Subcutaneous adipose tissue (tissue), 4 donors: ENCODE data around the gene SDR42E2. TPM values are rescaled to one million over a fixed set of nuclear protein-coding genes. Genes with fewer than 3 reads are reported as not detected.

Experiments used
- CTCF ChIP-seq: fragments of 450-650 bp; IDR thresholded peaks from one replicate; pipeline ENCODE4 v1.5.1; 2016; ENCODE audit warnings: low read depth, mild to moderate bottlenecking, control low read depth, antibody characterized with exemption, moderate library complexity
- total RNA-seq, 4 donors: library from RNA; depleted of rRNA; stranded (reverse); fragments of >200 nt; gene quantifications; one replicate each; pipeline ENCODE4 v1.1.0, GENCODE V29; 2016

SDR42E2 gene
- total RNA-seq, 4 donors from 2014 or later: 0.22 TPM; not detected in 3

GRCh38 chr16:22163806-22164205 lies 1.5 kb downstream of the SDR42E2 start:
- no peak for TF ChIP-seq CTCF

- no peak for TF ChIP-seq CTCF
Observed at GRCh38 chr16:22164482-22164881, 2.2 kb downstream of the SDR42E2 start.

- no peak for TF ChIP-seq CTCF
Observed at GRCh38 chr16:22165508-22166285, 3.4 kb downstream of the SDR42E2 start.

- no peak for TF ChIP-seq CTCF
Observed at GRCh38 chr16:22171953-22172352, 9.6 kb downstream of the SDR42E2 start.

- TF ChIP-seq CTCF: no peak
Observed at GRCh38 chr16:22174642-22175041, 12.3 kb downstream of the SDR42E2 start.

GRCh38 chr16:22177968-22178930 lies 15.9 kb downstream of the SDR42E2 start:
- no peak for TF ChIP-seq CTCF

GRCh38 chr16:22181426-22181825 lies 19.1 kb downstream of the SDR42E2 start:
- no peak for TF ChIP-seq CTCF
